ENCODE data around the gene SLC2A6. TPM values are rescaled to one million over a fixed set of nuclear protein-coding genes. Genes with fewer than 3 reads are reported as not detected.
"Not testable (repeated sequence)": the region's sequence is repeated elsewhere in the genome, so short reads cannot be mapped to it uniquely, and the experiment has no call there.

SLC2A6 gene
- total RNA-seq, 1 donor from 2014 or later, result 1.3 TPM

- DNase-seq (ENCODE audit: low spot score), result no peak
- ATAC-seq, result no peak
These were observed 15.6 kb downstream of the SLC2A6 start for GRCh38 chr9:133463234-133463863.

- peak; percentile 75 for DNase-seq (ENCODE audit: low spot score)
- peak; percentile 30 for ATAC-seq
These were observed 16.9 kb downstream of the SLC2A6 start for GRCh38 chr9:133461975-133462374.

- peak; percentile 95 for DNase-seq (ENCODE audit: low spot score)
- ATAC-seq, result peak; percentile 65
These were observed 18.3 kb downstream of the SLC2A6 start for GRCh38 chr9:133460405-133461175.

- ATAC-seq, result peak; percentile 82
- peak; percentile 98 for DNase-seq (ENCODE audit: low spot score)
These were observed 19.2 kb downstream of the SLC2A6 start, which contains the start of gene CACFD1 for GRCh38 chr9:133459476-133460404. CACFD1 (plus strand) TSS chr9:133459978; CDS start chr9:133460067, 89 bp downstream.

- DNase-seq (ENCODE audit: low spot score), result no peak
- ATAC-seq, result no peak
These were observed 20.1 kb downstream of the SLC2A6 start for GRCh38 chr9:133458643-133459312.

GRCh38 chr9:133457748-133458147, 21.2 kb downstream of the SLC2A6 start:
- ATAC-seq (no peak), DNase-seq (ENCODE audit: low spot score) (no peak)

- DNase-seq (ENCODE audit: low spot score), result no peak
- ATAC-seq, result no peak
These were observed 21.7 kb downstream of the SLC2A6 start for GRCh38 chr9:133457233-133457632.

GRCh38 chr9:133456409-133456808, 22.5 kb downstream of the SLC2A6 start:
- ATAC-seq (no peak), DNase-seq (ENCODE audit: low spot score) (no peak)

GRCh38 chr9:133455936-133456335, 23.0 kb downstream of the SLC2A6 start:
- DNase-seq (ENCODE audit: low spot score), result no peak
- ATAC-seq, result no peak

GRCh38 chr9:133454943-133455673, 23.8 kb downstream of the SLC2A6 start:
- no peak for DNase-seq (ENCODE audit: low spot score)

GRCh38 chr9:133454325-133454724, 24.6 kb downstream of the SLC2A6 start:
- DNase-seq (ENCODE audit: low spot score) (no peak), ATAC-seq (no peak)

More at GRCh38 chr9:133454943-133455673, 23.8 kb downstream of the SLC2A6 start:
- ATAC-seq, result no peak

- ATAC-seq (no peak), DNase-seq (ENCODE audit: low spot score) (no peak)
These were observed 25.2 kb downstream of the SLC2A6 start for GRCh38 chr9:133453651-133454050.

- no peak for ATAC-seq
- DNase-seq (ENCODE audit: low spot score), result no peak
These were observed 26.3 kb downstream of the SLC2A6 start for GRCh38 chr9:133452562-133452961.

- ATAC-seq; DNase-seq (ENCODE audit: low spot score): not testable (repeated sequence)
These were observed 27.0 kb downstream of the SLC2A6 start for GRCh38 chr9:133451865-133452264.

GRCh38 chr9:133449760-133450159, 29.1 kb downstream of the SLC2A6 start:
- peak; percentile 60 for DNase-seq (ENCODE audit: low spot score)
- peak; percentile 54 for ATAC-seq

GRCh38 chr9:133448487-133448972, 30.4 kb downstream of the SLC2A6 start:
- peak; percentile 95 for ATAC-seq
- peak; percentile 92 for DNase-seq (ENCODE audit: low spot score)

- DNase-seq (ENCODE audit: low spot score) (no peak), ATAC-seq (no peak)
These were observed 33.5 kb downstream of the SLC2A6 start for GRCh38 chr9:133445293-133445969.

GRCh38 chr9:133443982-133444381, 34.9 kb downstream of the SLC2A6 start:
- DNase-seq (ENCODE audit: low spot score) (no peak), ATAC-seq (no peak)

- DNase-seq (ENCODE audit: low spot score) (no peak), ATAC-seq (no peak)
These were observed 35.7 kb downstream of the SLC2A6 start for GRCh38 chr9:133443248-133443647.
